GM12873 (cell line): ENCODE data around the gene ADGRG3.
A peak's percentile ranks its signal among the peaks of the same experiment; 100 is the strongest.

Experiments used
- CTCF ChIP-seq: IDR thresholded peaks from 2 replicates; pipeline ENCODE4 v1.5.1; 2012; ENCODE audit warnings: low read depth, mild to moderate bottlenecking, moderate library complexity, low read length, control low read depth; ENCODE audit not compliant: insufficient read depth; ENCODE audit errors: missing control alignments

The ADGRG3 gene

GRCh38 chr16:57720142-57720575, 52.1 kb downstream of the ADGRG3 start:
- TF ChIP-seq CTCF = peak; percentile 60

- TF ChIP-seq CTCF = no peak
These were observed 53.5 kb downstream of the ADGRG3 start for GRCh38 chr16:57721356-57722209.

- TF ChIP-seq CTCF = no peak
These were observed 54.0 kb downstream of the ADGRG3 start for GRCh38 chr16:57722210-57722499.

- no peak for TF ChIP-seq CTCF
These were observed 54.5 kb downstream of the ADGRG3 start for GRCh38 chr16:57722651-57723050.

GRCh38 chr16:57723170-57723569, 55.1 kb downstream of the ADGRG3 start:
- no peak for TF ChIP-seq CTCF

GRCh38 chr16:57724531-57724930, 56.4 kb downstream of the ADGRG3 start:
- no peak for TF ChIP-seq CTCF

- TF ChIP-seq CTCF = no peak
These were observed 57.0 kb downstream of the ADGRG3 start for GRCh38 chr16:57725151-57725550.
